ENCODE data around the gene FFAR1.
A peak's percentile ranks its signal among the peaks of the same experiment; 100 is the strongest.
"Not testable (repeated sequence)": the region's sequence is repeated elsewhere in the genome, so short reads cannot be mapped to it uniquely, and the experiment has no call there.

The FFAR1 gene

GRCh38 chr19:35354898-35355297 lies 7.2 kb downstream of the FFAR1 start:
- DNase-seq (ENCODE audit: insufficient read length) = no peak
- no peak for FAIRE-seq
- TF ChIP-seq POLR2AphosphoS5 (IDR thresholded peaks at IDR 0.05; ENCODE audit: low read depth, low read length) (no peak), TAF1 (IDR thresholded peaks at IDR 0.05; ENCODE audit: borderline replicate concordance, low read depth, low read length) (no peak), POLR2A (IDR thresholded peaks at IDR 0.05; ENCODE audit: low read depth, low read length) (no peak)

GRCh38 chr19:35355791-35356460 lies 8.2 kb downstream of the FFAR1 start:
- FAIRE-seq (no peak), DNase-seq (ENCODE audit: insufficient read length) (no peak)
- no peak for TF ChIP-seq TAF1 (IDR thresholded peaks at IDR 0.05; ENCODE audit: borderline replicate concordance, low read depth, low read length)
- no peak for TF ChIP-seq POLR2AphosphoS5 (IDR thresholded peaks at IDR 0.05; ENCODE audit: low read depth, low read length)
- TF ChIP-seq POLR2A (IDR thresholded peaks at IDR 0.05; ENCODE audit: low read depth, low read length) = no peak

- DNase-seq (ENCODE audit: insufficient read length) = no peak
- no peak for TF ChIP-seq POLR2A (IDR thresholded peaks at IDR 0.05; ENCODE audit: low read depth, low read length)
- no peak for TF ChIP-seq TAF1 (IDR thresholded peaks at IDR 0.05; ENCODE audit: borderline replicate concordance, low read depth, low read length)
- no peak for TF ChIP-seq POLR2AphosphoS5 (IDR thresholded peaks at IDR 0.05; ENCODE audit: low read depth, low read length)
- FAIRE-seq = no peak
Measured at GRCh38 chr19:35357867-35358573, 10.3 kb downstream of the FFAR1 start, which contains the start of gene FFAR3. TSS of gene FFAR3 (plus strand) at chr19:35358460. CDS start at chr19:35358891, 431 bp downstream.

- not testable (repeated sequence) for DNase-seq (ENCODE audit: insufficient read length)
- FAIRE-seq = peak; percentile 14
Measured at GRCh38 chr19:35358834-35359233, 11.1 kb downstream of the FFAR1 start.

GRCh38 chr19:35359395-35359794 lies 11.7 kb downstream of the FFAR1 start:
- peak; percentile 36 for FAIRE-seq
- DNase-seq (ENCODE audit: insufficient read length) = not testable (repeated sequence)

- not testable (repeated sequence) for FAIRE-seq; DNase-seq (ENCODE audit: insufficient read length)
Measured at GRCh38 chr19:35360081-35360480, 12.4 kb downstream of the FFAR1 start.

GRCh38 chr19:35360880-35361420 lies 13.2 kb downstream of the FFAR1 start:
- no peak for DNase-seq (ENCODE audit: insufficient read length)
- no peak for FAIRE-seq
- TF ChIP-seq POLR2A (IDR thresholded peaks at IDR 0.05; ENCODE audit: low read depth, low read length) (no peak), POLR2AphosphoS5 (IDR thresholded peaks at IDR 0.05; ENCODE audit: low read depth, low read length) (no peak), TAF1 (IDR thresholded peaks at IDR 0.05; ENCODE audit: borderline replicate concordance, low read depth, low read length) (no peak)

- FAIRE-seq = no peak
- no peak for TF ChIP-seq POLR2AphosphoS5 (IDR thresholded peaks at IDR 0.05; ENCODE audit: low read depth, low read length)
- TF ChIP-seq POLR2A (IDR thresholded peaks at IDR 0.05; ENCODE audit: low read depth, low read length) = no peak
- no peak for TF ChIP-seq TAF1 (IDR thresholded peaks at IDR 0.05; ENCODE audit: borderline replicate concordance, low read depth, low read length)
- DNase-seq (ENCODE audit: insufficient read length) = no peak
Measured at GRCh38 chr19:35362261-35363000, 14.7 kb downstream of the FFAR1 start.

- DNase-seq (ENCODE audit: insufficient read length) = no peak
- no peak for TF ChIP-seq POLR2AphosphoS5 (IDR thresholded peaks at IDR 0.05; ENCODE audit: low read depth, low read length)
- no peak for TF ChIP-seq POLR2A (IDR thresholded peaks at IDR 0.05; ENCODE audit: low read depth, low read length)
- no peak for TF ChIP-seq TAF1 (IDR thresholded peaks at IDR 0.05; ENCODE audit: borderline replicate concordance, low read depth, low read length)
- peak; percentile 9 for FAIRE-seq
Measured at GRCh38 chr19:35363001-35363590, 15.4 kb downstream of the FFAR1 start.

GRCh38 chr19:35363711-35364425 lies 16.2 kb downstream of the FFAR1 start:
- no peak for TF ChIP-seq TAF1 (IDR thresholded peaks at IDR 0.05; ENCODE audit: borderline replicate concordance, low read depth, low read length)
- TF ChIP-seq POLR2A (IDR thresholded peaks at IDR 0.05; ENCODE audit: low read depth, low read length) = no peak
- no peak for TF ChIP-seq POLR2AphosphoS5 (IDR thresholded peaks at IDR 0.05; ENCODE audit: low read depth, low read length)
- no peak for DNase-seq (ENCODE audit: insufficient read length)
- no peak for FAIRE-seq

GRCh38 chr19:35365303-35365702 lies 17.6 kb downstream of the FFAR1 start:
- FAIRE-seq (no peak), DNase-seq (ENCODE audit: insufficient read length) (no peak)
- no peak for TF ChIP-seq TAF1 (IDR thresholded peaks at IDR 0.05; ENCODE audit: borderline replicate concordance, low read depth, low read length)
- no peak for TF ChIP-seq POLR2AphosphoS5 (IDR thresholded peaks at IDR 0.05; ENCODE audit: low read depth, low read length)
- no peak for TF ChIP-seq POLR2A (IDR thresholded peaks at IDR 0.05; ENCODE audit: low read depth, low read length)

Data from GM12892 (cell line).